ENCODE data around the gene PRPF4.
"Not testable (repeated sequence)": the region's sequence is repeated elsewhere in the genome, so short reads cannot be mapped to it uniquely, and the experiment has no call there.

The PRPF4 gene

DNA sequence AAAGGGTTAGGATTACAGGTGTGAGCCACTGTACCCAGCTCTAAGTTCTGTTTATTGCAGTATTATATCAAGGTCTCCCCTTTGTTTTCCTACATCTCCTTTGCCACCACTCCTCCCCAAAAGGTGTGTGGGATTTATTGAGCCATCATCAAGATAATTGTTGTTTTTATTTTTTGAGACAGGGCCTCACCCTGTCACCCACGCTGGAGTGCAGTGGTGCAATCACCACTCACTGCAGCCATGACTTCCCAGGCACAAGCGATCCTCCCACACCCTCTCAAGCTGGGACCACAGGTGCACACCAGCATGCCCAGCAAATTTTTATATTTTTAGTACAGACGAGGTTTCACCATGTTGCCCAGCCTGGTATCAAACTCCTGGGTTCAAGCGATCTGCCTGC, 29.6 kb upstream of the PRPF4 start:
- H3K36me3 ChIP-seq (ENCODE audit: control insufficient read depth, insufficient read depth, low read length) = no peaks in the 10 kb centered on the region
- no peak overlapping the region for H3K9ac ChIP-seq
- H2AFZ ChIP-seq = no peak overlapping the region
- H3K9me3 ChIP-seq (ENCODE audit: control insufficient read depth, low read length) = no peaks in the 10 kb centered on the region
- H3K27ac ChIP-seq = no peak overlapping the region
- H3K27me3 ChIP-seq (ENCODE audit: control insufficient read depth, insufficient read depth, low read length) = no peaks in the 10 kb centered on the region
- no peak for TF ChIP-seq CTCF (IDR thresholded peaks at IDR 0.05)
- no peak overlapping the region for H3K4me3 ChIP-seq (ENCODE audit: low read depth, low read length)
- H3K4me2 ChIP-seq (ENCODE audit: low read length) = no peak overlapping the region
- H3K4me1 ChIP-seq = no peaks in the 10 kb centered on the region
- H3K79me2 ChIP-seq = peaks cover 3% of the 10 kb centered on the region

- Histone ChIP-seq H3K4me1 (no peaks in the 10 kb centered on the region), H3K27me3 (ENCODE audit: control insufficient read depth, insufficient read depth, low read length) (no peaks in the 10 kb centered on the region), H3K9ac (no peak overlapping the region)
Measured at GRCh38 chr9:113246928-113247327, 28.5 kb upstream of the PRPF4 start.

DNA sequence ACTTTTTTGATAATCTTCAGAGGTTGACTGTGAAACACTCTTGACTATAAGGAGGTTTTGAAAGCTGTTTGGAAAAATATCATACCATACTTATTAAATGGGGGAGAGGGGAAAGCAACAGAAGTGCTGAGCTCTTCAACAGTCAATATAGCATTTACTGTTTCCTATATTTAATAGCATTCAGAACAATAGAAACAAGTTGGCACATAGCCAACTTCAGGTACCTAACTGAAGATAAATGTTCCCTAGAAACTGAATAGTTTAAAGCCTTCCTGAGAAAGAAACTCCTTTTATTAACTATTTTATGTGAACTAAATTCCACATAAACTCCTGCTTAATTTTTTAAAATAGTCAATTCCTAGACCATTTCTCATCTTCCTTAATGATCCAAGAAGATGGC, 27.8 kb upstream of the PRPF4 start:
- H3K9me3 ChIP-seq (ENCODE audit: control insufficient read depth, low read length) = no peaks in the 10 kb centered on the region
- no peak overlapping the region for H2AFZ ChIP-seq
- H3K27ac ChIP-seq = no peak overlapping the region
- no peaks in the 10 kb centered on the region for H3K27me3 ChIP-seq (ENCODE audit: control insufficient read depth, insufficient read depth, low read length)
- H3K79me2 ChIP-seq = peaks cover 3% of the 10 kb centered on the region
- TF ChIP-seq CTCF (IDR thresholded peaks at IDR 0.05) = no peak
- H3K4me3 ChIP-seq (ENCODE audit: low read depth, low read length) = no peak overlapping the region
- no peaks in the 10 kb centered on the region for H3K36me3 ChIP-seq (ENCODE audit: control insufficient read depth, insufficient read depth, low read length)
- H3K4me1 ChIP-seq = no peaks in the 10 kb centered on the region
- H3K9ac ChIP-seq = no peak overlapping the region
- H3K4me2 ChIP-seq (ENCODE audit: low read length) = no peak overlapping the region

More at GRCh38 chr9:113246928-113247327, 28.5 kb upstream of the PRPF4 start:
- H3K36me3 ChIP-seq (ENCODE audit: control insufficient read depth, insufficient read depth, low read length) = no peaks in the 10 kb centered on the region
- TF ChIP-seq CTCF (IDR thresholded peaks at IDR 0.05) = no peak
- H3K4me3 ChIP-seq (ENCODE audit: low read depth, low read length) = no peak overlapping the region
- H3K4me2 ChIP-seq (ENCODE audit: low read length) = no peak overlapping the region
- no peaks in the 10 kb centered on the region for H3K9me3 ChIP-seq (ENCODE audit: control insufficient read depth, low read length)
- no peak overlapping the region for H2AFZ ChIP-seq
- H3K27ac ChIP-seq = no peak overlapping the region
- peaks cover 3% of the 10 kb centered on the region for H3K79me2 ChIP-seq

DNA sequence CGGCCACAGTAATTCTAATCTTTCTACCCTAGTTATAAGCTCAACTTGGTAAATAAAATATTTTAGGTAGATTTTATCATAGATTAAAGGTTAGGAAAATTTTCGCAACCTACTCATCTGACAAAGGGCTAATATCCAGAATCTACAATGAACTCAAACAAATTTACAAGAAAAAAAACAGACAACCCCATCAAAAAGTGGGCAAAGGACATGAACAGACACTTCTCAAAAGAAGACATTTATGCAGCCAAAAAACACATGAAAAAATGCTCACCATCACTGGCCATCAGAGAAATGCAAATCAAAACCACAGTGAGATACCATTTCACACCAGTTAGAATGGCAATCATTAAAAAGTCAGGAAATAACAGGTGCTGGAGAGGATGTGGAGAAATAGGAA, 25.8 kb upstream of the PRPF4 start:
- not testable (repeated sequence) for H3K4me3 ChIP-seq (ENCODE audit: low read depth, low read length); H3K27me3 ChIP-seq (ENCODE audit: control insufficient read depth, insufficient read depth, low read length); H3K4me2 ChIP-seq (ENCODE audit: low read length); H3K79me2 ChIP-seq; H3K9me3 ChIP-seq (ENCODE audit: control insufficient read depth, low read length); H3K27ac ChIP-seq; H3K9ac ChIP-seq; H3K4me1 ChIP-seq; H2AFZ ChIP-seq; H3K36me3 ChIP-seq (ENCODE audit: control insufficient read depth, insufficient read depth, low read length)

DNA sequence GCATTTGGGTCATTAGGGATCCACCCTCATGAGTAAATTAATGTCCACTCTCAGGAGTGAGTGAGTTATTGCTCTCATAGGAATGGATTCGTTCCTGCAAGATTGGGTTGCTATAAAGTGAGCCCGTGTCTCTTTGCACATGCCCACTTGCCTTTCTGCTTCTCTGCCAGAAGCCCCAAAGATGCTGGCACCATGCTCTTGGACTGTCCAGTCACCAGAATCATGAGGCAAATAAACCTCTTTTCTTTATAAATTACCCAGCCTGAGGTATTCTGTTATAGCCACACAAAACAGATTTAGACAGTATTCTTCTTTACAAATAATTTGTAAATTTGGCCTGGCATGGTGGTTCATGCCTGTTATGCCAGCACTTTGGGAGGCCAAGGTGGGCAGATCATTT, 24.7 kb upstream of the PRPF4 start:
- Histone ChIP-seq H3K4me3 (ENCODE audit: low read depth, low read length) (no peak overlapping the region), H3K4me1 (no peaks in the 10 kb centered on the region), H3K27ac (no peak overlapping the region), H3K9ac (no peak overlapping the region), H3K4me2 (ENCODE audit: low read length) (no peak overlapping the region), H3K9me3 (ENCODE audit: control insufficient read depth, low read length) (no peaks in the 10 kb centered on the region), H3K79me2 (peaks cover 3% of the 10 kb centered on the region), H2AFZ (no peak overlapping the region), H3K36me3 (ENCODE audit: control insufficient read depth, insufficient read depth, low read length) (no peaks in the 10 kb centered on the region), H3K27me3 (ENCODE audit: control insufficient read depth, insufficient read depth, low read length) (no peaks in the 10 kb centered on the region)
- TF ChIP-seq CTCF (IDR thresholded peaks at IDR 0.05) = no peak
